GM18868 (cell line): Measurements from ENCODE around the gene HEMK1.

Experiments used
- ATAC-seq: cut with Tn5 transposase; IDR thresholded peaks from one replicate; pipeline ENCODE4 v1.9.1; 2021; ENCODE audit warnings: mild to moderate bottlenecking, moderate library complexity; ENCODE audit not compliant: unreplicated experiment

HEMK1 gene

DNA sequence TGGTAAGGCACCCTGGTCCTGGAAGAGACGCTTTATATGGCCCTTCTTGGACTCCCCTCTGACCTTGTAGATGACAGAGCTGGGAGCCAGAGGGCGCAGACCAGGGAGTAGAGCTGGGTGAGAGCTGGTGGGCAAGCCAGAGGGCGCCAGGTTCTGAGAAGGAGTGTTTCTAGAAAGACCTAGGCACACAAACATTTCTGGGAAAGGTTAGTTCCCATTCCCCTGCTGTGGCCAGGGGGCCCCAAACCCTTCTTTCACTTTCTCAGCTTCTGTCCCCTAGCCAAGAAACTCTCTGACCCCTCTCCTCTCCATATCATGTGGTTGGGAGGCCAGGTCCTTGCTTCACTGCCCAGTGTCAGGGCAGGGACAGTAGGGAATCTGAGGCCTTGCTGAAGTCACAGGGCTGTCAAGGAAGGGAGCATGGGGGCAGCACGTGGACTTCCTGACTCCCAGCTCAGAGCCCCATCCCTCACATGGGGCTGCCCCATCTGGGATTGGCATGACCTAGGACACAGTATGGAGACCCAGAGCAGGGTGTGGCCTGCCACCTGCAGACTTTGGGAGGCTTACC, 3.6 kb downstream of the HEMK1 start:
- ATAC-seq = no peak

DNA sequence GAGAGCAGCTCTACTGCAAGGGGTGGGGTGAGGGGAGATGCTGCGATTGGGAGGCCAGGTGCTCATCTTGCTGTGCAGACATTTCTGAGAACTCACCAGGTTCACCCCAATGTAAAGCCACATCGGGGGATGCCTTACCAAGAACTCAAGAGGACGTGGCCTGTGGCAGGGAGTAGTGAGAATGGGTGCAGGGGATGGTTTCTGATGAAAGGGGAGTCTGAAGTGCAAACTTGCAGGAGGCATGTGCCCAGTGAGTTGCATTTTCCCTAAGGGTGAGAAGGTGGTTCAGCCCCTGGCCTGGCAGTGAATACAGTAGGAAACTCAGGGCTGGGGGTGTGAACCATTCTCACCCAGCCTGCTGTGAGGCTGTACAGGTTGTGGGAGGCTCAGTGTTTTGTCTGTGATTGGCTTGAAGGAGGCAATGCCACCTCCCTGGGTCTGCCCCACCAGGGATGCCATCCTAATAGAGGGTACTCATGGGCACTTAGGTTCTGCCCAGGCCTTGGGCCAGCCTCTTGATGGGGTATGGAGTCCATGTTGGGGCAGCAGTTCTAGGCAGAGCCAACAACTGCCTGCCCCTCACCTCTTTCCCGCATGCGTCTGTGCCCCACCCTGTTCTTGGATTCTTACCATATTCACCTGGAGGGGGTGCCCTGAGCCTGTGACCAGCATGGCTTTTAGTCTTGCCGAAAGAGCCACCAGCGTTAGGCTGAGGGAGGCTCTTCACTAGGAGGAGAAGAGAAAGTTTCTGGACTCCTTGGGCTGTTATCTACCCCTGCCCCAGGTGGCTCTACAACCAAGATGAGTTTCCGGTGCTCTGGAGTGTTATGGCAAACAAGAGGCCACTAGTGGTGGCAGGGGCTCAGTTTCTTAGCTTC, 4.5 kb downstream of the HEMK1 start:
- no peak for ATAC-seq

DNA sequence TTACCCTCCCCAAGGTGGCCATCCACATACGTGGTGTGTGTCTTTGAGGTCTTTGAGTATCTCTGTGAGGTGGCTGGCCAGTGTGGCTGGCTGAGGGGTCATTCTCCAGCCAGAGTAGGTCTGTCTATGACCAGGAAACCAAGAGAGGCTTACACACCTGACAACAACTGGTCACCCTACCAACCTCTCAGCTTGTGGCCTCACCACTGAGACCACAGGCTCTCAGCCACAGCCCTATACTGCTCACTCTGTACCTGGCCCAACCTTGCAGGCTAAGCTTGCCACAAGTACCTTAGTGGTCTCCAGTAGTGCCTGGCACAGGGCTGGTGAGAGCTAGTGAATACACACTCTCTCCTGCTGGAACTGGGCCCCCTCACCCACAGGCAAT, 5.1 kb downstream of the HEMK1 start:
- ATAC-seq = no peak

DNA sequence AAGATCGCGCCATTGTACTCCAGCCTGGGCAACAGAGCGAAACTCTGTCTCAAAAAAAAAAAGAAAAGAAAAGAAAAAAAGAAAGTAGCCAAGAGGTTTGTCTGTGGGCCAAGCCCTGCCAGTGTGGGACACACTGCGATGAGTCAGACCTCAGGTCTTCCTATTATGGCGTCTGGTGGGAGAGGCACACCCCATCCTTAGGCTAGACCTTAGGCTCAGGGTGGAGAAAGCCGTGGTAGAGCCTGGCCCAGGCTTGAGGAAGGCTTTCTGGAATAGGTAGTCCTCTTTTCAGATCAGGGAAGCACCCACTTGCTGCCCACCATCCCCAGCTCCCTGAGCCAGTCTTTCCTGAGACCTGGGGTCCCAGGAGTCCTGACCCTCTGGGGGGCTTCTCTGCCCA, 6.0 kb downstream of the HEMK1 start:
- no peak for ATAC-seq

DNA sequence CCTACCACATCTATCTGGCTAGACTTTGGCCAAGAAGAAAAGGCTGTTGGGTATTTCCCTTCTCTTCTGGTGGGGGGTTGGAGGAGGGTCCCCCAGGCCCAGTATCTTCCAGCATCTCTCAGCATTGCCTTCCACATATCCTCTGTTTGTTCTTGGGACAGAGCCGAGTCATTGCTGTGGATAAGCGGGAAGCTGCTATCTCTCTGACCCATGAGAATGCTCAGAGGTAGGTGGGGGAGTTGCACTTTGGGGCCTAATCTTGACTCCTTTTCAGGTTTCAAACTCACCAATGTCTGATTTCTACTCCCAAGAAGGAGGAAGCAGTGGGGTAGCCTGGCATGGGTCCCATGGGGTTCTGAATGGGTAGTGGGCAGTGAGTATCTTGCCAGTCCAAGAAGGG, 8.0 kb downstream of the HEMK1 start:
- ATAC-seq = no peak

DNA sequence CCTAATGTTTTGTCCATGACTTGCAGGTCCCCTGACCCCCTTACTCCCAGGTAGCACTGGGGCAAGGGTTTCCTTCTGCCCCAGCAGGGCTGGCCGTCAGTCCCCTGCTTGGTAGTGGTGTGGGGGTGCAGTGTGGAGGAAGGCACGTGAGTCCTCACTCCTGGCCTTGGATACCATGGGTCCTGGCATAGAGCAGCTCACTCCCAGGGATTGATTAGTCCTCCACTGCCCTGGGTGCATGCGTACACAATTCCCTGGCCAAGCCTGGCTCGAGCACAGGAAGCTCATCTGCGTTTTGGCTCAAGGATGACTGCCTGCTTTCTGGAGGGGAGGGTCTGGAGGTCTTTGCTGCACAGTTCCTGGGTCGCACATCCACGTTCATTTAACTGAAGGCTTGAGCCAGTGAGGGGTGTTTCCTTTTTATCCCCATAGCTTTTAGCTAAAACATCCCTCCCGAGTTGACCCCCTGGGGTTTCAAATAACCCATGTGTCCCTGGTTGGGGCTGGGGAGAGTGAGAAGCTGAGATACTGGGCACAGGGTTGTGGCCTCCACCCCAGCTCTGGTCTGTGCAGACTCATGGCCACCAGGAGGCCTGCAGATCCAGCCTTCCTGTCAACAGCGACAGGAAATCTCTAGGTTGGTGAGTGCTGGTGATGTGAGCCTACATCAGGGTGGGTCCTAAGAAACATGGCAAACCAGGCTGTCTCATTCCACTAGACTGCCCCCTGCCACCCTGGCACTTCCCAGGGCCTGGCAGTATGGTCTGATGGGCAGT, 11.5 kb downstream of the HEMK1 start:
- no peak for ATAC-seq

DNA sequence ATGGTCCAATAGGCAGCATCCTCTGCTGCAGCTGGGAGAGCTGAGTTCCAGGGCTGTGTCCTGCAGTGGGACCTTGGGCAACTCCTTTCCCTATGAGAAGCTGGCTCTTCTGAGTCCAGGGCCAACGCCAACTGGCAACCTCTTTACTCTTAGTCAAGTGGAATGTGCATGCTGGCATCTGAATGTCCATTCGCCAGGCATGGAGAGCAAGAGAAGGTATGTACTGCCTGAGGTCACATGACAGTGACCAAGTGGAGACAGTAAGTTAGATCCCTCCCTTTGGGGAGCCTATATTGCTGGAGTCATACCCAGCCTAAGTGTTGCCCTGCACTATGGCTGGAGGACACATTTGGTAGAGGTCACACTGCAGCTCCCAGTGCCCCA, 12.1 kb downstream of the HEMK1 start:
- ATAC-seq = no peak

DNA sequence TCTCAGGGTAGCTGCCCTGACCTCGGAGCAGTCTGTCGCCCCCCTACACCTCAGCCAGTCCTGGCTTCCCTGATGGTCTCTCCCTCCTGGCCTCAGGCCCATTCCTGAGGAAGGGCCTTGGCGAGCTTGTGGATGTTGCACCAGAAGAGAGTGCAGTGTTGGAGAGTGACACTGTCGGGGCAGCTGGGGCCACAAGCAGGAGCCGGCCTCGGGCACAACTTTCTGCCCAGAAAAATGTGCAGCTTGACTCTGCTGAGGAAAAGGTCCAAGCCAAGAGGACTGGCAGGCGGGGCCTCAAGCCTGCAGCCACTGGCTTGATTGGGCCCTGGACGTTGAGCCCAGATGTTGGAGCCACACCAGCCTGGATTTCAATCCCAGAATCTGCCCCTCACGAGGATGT, 12.8 kb downstream of the HEMK1 start:
- no peak for ATAC-seq

DNA sequence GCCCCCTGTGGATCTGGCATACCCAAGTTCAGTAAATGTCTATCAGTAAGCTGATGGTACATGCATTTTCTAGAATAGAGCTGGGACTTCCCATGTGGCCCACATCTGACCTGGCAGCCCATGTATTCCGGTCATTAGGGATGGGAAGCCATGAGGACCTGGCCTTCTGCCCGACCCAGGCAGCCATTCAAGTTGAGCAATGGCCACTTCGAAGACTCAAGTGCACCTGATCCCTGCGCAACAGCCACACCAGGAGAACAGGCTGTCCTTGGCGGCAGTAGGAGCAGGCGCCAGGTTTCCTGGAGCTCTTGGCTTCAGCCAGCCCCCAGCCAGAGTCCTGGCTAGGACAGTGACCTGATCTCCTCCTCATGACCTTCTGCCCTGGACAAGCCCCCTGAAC, 14.6 kb downstream of the HEMK1 start:
- no peak for ATAC-seq

DNA sequence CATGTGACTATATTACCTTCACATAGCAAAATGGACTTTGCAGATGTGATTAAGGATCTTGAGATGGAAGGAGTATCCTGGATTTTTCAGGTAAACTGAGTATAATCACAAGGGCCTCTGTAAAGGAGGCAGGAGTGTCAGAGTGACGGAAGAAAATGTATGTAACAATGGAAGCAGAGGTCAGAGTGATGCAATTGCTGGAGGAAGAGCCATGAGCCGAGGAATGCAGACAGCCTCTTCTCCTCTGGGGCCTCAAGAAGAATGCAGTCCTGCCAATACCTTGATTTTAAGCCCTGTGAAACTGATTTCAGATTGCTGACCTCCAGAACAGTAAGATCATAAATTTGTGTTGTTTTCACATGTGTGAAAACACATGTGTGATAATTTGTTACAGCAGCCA, 15.1 kb downstream of the HEMK1 start:
- ATAC-seq = no peak

DNA sequence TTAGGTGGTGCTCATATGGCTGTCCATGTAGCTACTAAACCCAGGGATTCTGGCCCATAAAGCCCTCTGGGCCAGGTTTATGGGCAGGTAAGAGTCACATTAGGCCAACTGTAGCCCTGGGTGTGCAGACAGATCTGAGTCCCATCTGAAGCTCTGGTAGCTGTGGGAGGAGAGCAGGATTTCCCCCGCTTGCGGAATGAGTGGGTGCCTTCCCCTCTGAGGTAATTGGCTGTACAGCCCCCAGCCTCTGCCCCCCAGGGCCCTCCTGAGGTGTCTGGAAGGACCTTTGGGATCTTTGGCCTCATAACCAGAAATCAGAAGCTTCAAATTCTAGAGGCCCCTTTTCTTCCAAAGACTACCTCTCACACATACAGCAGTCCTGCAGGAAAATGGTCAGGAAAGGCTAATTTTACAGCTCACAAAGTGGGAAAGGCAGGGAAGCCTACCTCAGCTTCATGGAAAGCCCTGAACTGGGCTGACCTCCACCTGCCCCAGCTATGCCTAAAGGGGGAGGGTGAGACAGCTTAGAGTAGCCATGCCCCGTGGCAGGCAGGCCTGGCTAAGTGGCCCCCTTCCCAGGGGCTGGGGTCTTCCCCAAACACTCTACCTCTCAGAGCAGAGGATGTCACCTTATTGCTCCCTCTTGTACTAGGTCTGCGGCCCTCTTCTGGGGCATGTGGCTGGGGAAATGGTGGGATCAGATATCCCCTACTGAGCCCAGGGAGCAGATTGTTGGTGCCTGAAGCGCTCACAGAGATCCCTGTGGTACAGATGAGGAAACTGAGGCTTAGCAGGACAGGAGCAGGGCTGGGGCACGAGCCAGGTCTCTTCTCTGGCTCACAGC, 16.8 kb downstream of the HEMK1 start:
- peak; percentile 51 for ATAC-seq

DNA sequence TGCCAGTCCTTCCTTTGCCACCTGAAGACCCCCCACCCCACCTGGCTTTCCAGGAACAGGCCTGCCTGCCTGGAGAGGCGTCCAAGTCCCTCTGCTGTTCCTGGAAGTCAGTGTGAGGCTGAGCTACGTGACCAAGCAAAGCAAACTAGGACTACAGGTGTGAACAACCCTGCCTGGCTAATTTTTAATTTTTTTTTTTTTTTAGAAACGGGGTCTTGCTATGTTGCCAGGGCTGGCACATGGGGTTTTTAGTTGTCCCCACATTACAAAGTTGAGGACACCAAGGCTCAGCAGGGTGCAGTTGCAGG, 17.4 kb downstream of the HEMK1 start:
- no peak for ATAC-seq

DNA sequence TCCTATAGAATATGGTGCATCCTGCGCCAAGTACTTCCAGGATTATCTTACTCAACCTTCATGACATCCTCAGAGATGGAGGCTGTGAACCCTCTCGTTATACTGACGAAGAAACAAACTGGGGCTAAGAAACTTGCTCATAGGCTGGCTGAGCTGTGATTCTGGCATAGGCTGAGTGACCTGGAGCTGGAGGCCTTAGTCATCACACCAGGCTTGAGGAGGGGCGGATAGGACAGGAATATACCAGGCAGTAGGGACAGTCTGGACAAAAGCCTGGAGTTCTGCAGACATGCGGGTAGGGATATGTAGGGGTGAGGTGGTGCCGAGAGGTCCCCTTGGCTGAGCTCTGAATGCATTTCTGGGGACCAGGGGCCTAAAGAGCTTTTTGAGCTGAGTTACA, 18.1 kb downstream of the HEMK1 start:
- ATAC-seq = no peak

DNA sequence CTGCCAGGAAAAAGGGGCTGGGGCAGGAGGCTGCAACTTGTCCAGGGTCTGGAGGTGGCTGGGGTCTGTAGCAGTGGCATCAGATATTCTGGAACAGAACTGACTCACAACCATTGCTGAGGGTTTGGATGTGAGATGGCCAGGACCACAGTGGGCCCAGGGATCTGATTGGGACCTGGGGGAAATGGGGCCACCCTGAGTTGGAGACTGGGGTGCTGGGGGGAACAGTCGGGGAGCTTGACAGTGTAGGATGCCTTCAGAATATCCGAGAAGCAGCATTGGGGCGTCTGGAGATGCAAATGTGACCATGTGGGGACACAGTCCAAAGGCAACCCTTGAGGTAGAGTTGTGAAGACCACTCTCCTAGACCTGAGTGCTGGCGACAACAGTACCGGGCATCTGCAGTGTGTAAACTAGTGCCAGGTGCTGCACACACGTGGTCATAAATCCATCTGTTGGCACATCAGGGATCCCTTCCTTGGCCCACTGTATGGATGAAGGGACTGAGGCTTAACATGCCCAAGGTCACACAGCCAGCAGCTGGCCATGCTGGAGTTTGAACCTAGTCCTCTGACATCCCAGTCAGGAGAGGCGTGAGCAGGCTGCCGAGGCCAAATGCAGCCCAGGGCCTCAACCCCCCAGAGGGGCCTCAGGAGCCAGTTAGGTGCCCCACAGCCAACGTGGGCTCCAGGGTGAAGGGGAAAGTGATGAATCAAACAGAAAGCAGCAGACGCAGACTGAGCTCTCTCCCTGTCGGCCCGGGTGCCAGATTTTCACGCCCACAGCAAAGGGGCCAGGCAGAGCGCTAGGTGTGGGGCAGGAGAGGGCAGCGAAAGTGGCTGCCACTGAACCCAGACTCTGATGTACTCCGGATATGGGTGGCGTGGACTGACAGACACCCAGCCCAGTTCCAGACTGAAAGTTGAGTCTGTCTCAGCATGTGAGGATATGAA, 18.8 kb downstream of the HEMK1 start:
- ATAC-seq = peak; percentile 49

DNA sequence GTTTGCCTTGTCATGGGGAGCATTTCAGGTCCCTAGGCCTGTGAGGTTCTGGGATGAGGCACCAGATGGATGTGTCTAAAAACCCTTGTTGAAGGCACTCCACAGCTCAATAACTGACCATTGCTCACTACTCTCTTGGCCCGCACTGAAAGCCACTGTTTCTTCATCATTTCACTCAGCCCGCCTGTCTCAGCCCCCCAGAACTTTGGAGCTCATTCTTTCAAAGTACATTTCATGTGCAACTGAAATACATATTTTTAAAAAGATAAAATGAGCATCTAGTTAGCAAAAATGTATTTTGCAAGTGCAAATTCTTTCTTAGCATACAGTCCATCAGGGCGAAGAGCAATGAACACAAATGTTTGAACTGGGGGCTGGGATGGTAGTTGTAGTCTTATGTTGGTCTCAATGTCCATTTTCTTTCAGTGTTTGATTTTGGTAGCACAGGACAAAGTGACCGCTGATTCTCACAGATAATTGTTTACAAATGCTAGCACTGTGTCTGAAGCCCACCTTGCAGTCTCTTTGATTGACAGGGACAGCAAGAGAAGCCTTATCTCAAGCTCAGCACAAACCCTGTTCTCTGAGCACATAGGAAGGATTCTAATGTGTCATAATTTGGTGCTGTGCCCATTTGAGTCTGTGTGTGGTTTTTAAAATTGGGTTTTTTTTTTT, 19.6 kb downstream of the HEMK1 start:
- ATAC-seq = no peak

DNA sequence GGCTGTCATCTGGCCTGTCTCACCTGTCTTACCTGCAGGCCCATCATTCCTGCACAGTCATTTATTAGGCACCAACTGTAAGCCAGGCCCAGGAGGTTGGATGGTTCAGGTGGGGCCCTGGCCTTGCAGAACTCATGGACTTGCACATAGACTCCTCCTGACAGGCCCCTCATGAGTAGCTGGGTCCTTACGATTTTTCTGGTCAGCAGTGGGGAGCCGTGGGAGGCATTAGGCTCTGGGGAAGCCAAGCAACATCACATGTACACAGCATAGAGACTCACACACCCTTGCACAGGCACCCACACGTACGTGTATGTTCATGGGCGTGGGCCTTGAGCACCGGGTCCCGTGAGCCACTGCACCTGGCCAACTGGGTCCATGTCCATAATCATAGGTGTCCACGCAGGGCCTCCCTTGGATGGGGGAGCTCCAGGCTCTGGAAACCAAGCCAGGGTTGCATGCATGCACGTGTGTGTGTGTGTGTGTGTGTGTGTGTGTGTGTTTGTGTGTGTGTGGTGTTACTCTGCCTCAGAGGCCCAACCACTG, 21.9 kb downstream of the HEMK1 start:
- peak; percentile 4 for ATAC-seq

DNA sequence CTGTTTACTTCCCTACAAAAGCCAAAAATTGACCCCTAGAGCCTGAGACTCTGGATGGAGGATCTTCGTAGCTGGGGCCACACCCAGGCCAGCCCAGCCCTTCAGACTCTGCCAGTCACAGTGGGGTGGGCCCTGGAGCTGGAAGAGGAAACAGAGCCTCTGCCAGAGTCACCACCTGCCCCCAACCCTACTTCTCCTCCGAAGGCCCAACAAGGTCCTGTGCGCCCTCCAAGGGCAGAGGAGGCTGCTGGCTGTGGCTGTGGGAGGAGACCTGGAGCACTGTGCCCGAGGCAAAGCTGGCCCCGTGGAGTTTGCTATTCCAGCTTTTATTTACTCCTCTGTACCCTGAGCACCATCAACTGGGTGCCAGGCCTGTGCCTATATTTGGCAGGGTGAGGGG, 23.2 kb downstream of the HEMK1 start:
- no peak for ATAC-seq

DNA sequence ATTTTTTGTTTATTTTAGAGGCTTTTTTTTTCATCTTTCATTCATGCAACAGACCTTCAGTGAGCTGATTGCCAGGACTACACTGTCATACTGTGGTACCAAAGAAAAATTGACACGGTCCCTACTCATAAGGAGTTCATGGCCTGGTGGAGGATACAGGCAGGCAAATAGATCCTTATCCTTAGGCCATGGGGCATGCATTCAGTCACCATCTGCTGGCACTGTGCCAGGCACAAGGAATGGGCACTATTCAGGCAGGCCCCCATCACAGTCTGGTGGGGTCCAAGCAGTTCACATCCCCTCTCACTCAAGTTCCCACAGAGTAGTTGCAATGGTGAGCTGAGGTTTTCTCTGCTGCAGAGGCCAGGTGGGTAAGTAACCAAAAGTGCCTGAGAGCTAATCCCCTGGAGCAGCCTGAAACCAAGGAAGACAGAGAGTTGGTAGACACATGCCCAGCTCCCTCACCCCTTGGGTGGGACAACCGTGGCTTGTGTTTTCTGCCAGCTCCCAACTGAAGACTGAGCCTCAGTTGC, 25.0 kb downstream of the HEMK1 start:
- ATAC-seq = no peak

DNA sequence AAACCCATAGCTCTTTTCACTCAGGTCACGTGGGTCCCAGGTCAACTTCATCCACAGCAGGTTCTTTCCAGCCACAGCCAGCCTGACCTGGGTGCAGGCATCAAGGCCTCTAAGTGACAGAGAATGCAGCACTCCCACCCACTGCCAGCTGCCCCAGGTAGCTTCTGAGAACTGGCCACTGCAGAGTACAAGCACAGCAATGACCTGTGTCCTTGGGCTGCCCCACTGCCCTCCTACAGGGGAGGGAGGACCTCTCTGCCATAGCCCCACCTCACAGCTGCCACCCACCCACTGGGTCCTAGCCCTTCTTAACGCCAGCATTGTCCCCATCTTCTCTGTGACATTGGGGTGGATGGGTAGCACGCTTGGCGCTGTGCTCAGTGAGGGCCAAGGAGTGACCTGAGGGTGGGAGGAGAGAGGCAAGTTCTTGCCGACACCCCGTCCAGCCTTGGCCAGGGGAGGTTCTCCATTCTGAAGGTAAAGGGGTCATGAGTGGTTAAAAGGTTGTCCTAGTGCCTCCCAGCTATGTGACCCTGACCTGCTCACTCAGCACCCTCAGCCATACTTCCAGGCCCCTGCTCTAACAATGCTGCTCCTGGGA, 29.9 kb downstream of the HEMK1 start:
- no peak for ATAC-seq
